Vagina (tissue), 2 donors: ENCODE data around the gene RNF224.

Source experiments
- POLR2A ChIP-seq, 2 donors: fragments of 450-650 bp; IDR thresholded peaks; one replicate each; pipeline ENCODE4 v1.6.1; 2017; ENCODE audit warnings: antibody characterized with exemption in 2 of 2, mild to moderate bottlenecking in 2 of 2, moderate library complexity in 2 of 2
- POLR2AphosphoS5 ChIP-seq, 2 donors: sonication (generic); formaldehyde crosslinking; IDR thresholded peaks; one replicate each; pipeline ENCODE4 v1.9.0; 2017; ENCODE audit warnings: antibody characterized with exemption in 2 of 2, mild to moderate bottlenecking in 2 of 2, low read depth in 1 of 2; ENCODE audit not compliant: insufficient read depth in 1 of 2
- TF ChIP-seq, protein P1 (sequence below), 3 experiments: fragments of 450-650 bp in 2 of 3; fragments of 200-600 bp in 1 of 3; sonication (generic) in 1 of 3; IDR thresholded peaks; one replicate each; pipeline ENCODE4 v1.5.1; 2017 to 2019; ENCODE audit warnings: antibody characterized with exemption in 3 of 3, mild to moderate bottlenecking in 2 of 3, moderate library complexity in 2 of 3

DNA sequence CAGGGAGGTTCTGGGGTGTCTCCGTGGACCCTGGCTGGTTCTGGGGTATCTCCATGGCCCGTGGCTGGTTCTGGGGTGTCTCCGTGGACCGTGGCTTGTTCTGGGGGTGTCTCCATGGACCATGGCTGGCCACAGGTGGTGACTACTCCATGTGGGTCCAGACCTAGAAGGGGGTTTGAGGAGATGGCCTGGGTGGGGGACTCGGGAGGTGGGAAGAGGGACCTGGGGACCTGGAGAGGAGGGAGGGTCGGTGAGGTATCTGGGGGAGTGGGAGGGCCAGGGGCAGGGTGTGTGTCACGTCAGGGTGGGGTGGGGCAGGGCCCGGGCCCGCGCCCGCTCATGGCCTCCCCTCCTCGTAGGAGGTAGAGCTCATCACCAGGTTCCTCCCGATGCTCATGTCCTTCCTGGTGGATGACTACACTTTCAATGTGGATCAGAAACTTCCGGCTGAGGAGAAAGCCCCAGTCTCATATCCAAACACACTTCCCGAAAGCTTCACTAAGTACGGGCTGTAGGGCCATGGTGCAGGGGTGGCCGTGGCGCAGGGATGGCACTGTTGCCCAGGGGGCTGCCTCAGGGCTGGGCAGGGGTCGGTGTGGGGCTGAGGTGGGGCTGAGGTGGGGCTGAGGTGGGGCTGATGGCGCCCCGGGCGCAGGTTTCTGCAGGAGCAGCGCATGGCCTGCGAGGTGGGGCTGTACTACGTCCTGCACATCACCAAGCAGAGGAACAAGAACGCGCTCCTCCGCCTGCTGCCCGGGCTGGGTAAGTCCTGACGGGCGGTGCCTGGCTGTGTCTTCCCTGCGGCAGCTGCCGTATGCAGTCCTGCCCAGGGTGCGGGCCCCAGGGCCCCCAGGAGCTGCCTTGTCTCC, 39.5 kb downstream of the RNF224 start:
- TF ChIP-seq POLR2A (IDR thresholded peaks at IDR 0.05) (no peak), POLR2AphosphoS5 (IDR thresholded peaks at IDR 0.05; ENCODE audit: insufficient read depth in 1 of 2, low read depth in 1 of 2) (no peak)
- TF ChIP-seq, protein P1, sequence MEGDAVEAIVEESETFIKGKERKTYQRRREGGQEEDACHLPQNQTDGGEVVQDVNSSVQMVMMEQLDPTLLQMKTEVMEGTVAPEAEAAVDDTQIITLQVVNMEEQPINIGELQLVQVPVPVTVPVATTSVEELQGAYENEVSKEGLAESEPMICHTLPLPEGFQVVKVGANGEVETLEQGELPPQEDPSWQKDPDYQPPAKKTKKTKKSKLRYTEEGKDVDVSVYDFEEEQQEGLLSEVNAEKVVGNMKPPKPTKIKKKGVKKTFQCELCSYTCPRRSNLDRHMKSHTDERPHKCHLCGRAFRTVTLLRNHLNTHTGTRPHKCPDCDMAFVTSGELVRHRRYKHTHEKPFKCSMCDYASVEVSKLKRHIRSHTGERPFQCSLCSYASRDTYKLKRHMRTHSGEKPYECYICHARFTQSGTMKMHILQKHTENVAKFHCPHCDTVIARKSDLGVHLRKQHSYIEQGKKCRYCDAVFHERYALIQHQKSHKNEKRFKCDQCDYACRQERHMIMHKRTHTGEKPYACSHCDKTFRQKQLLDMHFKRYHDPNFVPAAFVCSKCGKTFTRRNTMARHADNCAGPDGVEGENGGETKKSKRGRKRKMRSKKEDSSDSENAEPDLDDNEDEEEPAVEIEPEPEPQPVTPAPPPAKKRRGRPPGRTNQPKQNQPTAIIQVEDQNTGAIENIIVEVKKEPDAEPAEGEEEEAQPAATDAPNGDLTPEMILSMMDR (IDR thresholded peaks at IDR 0.05): no peak
